Lower leg skin (tissue), 3 donors: ENCODE results near the gene ISM2.

Experiments used
- POLR2A ChIP-seq, 2 donors: fragments of 450-650 bp; IDR thresholded peaks; one replicate each; pipeline ENCODE4 v1.6.1; 2016 to 2017; ENCODE audit warnings: antibody characterized with exemption in 2 of 2, mild to moderate bottlenecking in 1 of 2, moderate library complexity in 1 of 2
- TF ChIP-seq, protein P1 (sequence below), 3 donors: fragments of 450-650 bp; IDR thresholded peaks; one replicate each; pipeline ENCODE4 v1.5.1; 2016; ENCODE audit warnings: antibody characterized with exemption in 3 of 3, mild to moderate bottlenecking in 3 of 3, moderate library complexity in 2 of 3

GRCh38 chr14:77508876-77509275 is 10.3 kb upstream of the ISM2 start:
- TF ChIP-seq, protein P1, sequence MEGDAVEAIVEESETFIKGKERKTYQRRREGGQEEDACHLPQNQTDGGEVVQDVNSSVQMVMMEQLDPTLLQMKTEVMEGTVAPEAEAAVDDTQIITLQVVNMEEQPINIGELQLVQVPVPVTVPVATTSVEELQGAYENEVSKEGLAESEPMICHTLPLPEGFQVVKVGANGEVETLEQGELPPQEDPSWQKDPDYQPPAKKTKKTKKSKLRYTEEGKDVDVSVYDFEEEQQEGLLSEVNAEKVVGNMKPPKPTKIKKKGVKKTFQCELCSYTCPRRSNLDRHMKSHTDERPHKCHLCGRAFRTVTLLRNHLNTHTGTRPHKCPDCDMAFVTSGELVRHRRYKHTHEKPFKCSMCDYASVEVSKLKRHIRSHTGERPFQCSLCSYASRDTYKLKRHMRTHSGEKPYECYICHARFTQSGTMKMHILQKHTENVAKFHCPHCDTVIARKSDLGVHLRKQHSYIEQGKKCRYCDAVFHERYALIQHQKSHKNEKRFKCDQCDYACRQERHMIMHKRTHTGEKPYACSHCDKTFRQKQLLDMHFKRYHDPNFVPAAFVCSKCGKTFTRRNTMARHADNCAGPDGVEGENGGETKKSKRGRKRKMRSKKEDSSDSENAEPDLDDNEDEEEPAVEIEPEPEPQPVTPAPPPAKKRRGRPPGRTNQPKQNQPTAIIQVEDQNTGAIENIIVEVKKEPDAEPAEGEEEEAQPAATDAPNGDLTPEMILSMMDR (IDR thresholded peaks at IDR 0.05) = no peak
- TF ChIP-seq POLR2A (IDR thresholded peaks at IDR 0.05) = no peak
